Right lobe of liver (tissue), 6 donors: ENCODE data around the gene DENND2A. TPM values are rescaled to one million over a fixed set of nuclear protein-coding genes. Genes with fewer than 3 reads are reported as not detected.

Experiments
- ATAC-seq, 4 donors: fragments of 200-7000 bp; cut with Tn5 transposase; one replicate each; pipeline ENCODE4 v1.9.1; 2020; ENCODE audit warnings: mild to moderate bottlenecking in 4 of 4, moderate library complexity in 4 of 4
- DNase-seq, 3 donors: peaks; one replicate each; pipeline ENCODE4 v3.0.0-alpha.2; 2020
- H3K27ac ChIP-seq, 3 donors: fragments of 200-600 bp; one replicate each; pipeline ENCODE4 v1.8.0; 2022
- H3K27me3 ChIP-seq, 2 donors: fragments of 200-600 bp; one replicate each; pipeline ENCODE4 v1.8.0; 2022
- H3K36me3 ChIP-seq, 4 donors: fragments of 200-600 bp; sonication (generic) in 1 of 4; one replicate each; pipeline versions ENCODE4 v1.5.1 to v1.8.0; 2017 to 2022; ENCODE audit warnings: control low read depth in 1 of 4
- H3K4me1 ChIP-seq, 4 donors: fragments of 200-600 bp; sonication (generic) in 1 of 4; one replicate each; pipeline versions ENCODE4 v1.5.1 to v1.8.0; 2017 to 2022; ENCODE audit warnings: control low read depth in 1 of 4
- H3K4me3 ChIP-seq, 3 donors: fragments of 200-600 bp; one replicate each; pipeline ENCODE4 v1.8.0; 2022
- H3K9me3 ChIP-seq, 4 donors: fragments of 200-600 bp; sonication (generic) in 1 of 4; one replicate each; pipeline versions ENCODE4 v1.5.1 to v1.8.0; 2017 to 2022; ENCODE audit warnings: control low read depth in 1 of 4
- CTCF ChIP-seq, 4 donors: fragments of 200-600 bp in 3 of 4; fragments of 450-650 bp in 1 of 4; IDR thresholded peaks; one replicate each; pipeline versions ENCODE4 v1.5.1 to v1.8.0; 2016 to 2022; ENCODE audit warnings: antibody characterized with exemption in 4 of 4, mild to moderate bottlenecking in 2 of 4
- POLR2A ChIP-seq: fragments of 450-650 bp; IDR thresholded peaks from one replicate; pipeline ENCODE4 v1.6.1; 2017; ENCODE audit warnings: antibody characterized with exemption, mild to moderate bottlenecking
- WGBS: methylation state at CpG from one replicate; pipeline ENCODE4 v1.1.6; 2018; ENCODE audit warnings: low coverage, low lambda C conversion rate; ENCODE audit not compliant: insufficient coverage; ENCODE audit errors: missing lambda C conversion rate; 5-methylcytosine and 5-hydroxymethylcytosine counted together
- intact Hi-C, 2 donors: fragments of 100-400 bp; cut with DNase I; formaldehyde crosslinking; loops; one replicate each; pipeline versions ENCODE4 v1.11.2 to v1.14.1; 2022
- long read RNA-seq: library from polyadenylated mRNA; unstranded; transcript quantifications from one replicate; pipeline ENCODE4 v2.0.0, GENCODE V29; 2019
- total RNA-seq, 6 experiments: library from RNA; depleted of rRNA in 2 of 6; stranded (reverse); fragments of >200 nt in 2 of 6; fragmentation: NEBNext Ultra II Directional in 3 of 6; extraction: Animal tissue kit (Norgen Biotek cat#: 25700) in 3 of 6; gene quantifications; one replicate each; pipeline versions ENCODE4 v1.1.0 to v1.2.4, GENCODE V29; 2016 to 2023
- donor health status: DM: no; HTN: yes; CAD: no.
- donor health status: DM: no; HTN: no; CAD: no.
- donor health status: DM: no; HTN: no; CAD: no.
- donor health status: DM: no; HTN: yes; CAD: no.
- donor health status: DM: no; HTN: yes; CAD: no.

The DENND2A gene
- 1 to 10 TPM; 1.4 to 3.6 (median 2.4) TPM for total RNA-seq
- long read RNA-seq = 0 reads

DNA sequence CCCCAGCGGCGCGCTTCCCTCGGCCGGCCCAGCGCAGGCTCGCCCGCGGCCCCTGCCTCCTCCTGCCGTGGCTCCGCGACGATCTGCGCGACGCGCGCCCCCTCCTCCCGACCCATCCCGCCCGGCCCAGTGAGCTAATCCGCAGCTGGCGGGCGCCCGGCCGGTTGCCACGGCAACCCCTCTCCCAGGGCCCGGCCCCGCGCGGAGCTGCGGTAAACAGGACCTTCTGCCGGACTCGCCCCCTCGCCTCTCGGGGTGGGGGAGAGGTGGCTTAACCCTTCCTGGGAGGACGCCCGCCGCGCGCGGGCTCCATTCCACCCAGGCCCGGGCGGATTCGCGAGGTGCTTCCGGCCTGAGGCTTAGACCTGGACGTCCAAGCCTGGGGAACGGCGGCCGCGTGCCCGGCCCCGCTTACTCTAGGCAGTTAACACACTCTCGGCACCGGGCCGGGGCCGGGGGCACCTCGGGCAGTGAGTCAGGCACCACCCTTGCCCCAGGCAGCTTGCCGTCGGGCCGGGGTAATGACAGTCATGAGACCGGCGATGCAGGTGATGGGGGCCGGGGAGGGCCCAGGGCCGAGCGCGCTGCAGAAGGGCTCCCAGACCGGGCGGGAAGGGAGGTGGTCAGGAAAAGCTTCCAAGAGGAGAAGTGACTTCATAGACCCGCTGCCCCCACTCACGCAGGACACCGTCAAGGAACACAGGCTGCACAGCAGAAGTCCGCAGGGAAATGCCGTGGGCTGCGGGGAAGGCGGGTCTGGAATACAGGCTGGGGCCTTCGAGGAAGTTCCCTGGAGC lies at the start of gene DENND2A:
Gene DENND2A (minus strand): TSS at position 87 of the 797 bp plus-strand sequence. CDS start 38,416 bp downstream, outside the sequence.
- intact Hi-C loops = no loop called here
- no peaks in the 10 kb centered on the region for H3K36me3 ChIP-seq
- no peaks in the 10 kb centered on the region for H3K9me3 ChIP-seq
- peak in 2 of 3 donors; percentile 64 to 67 for DNase-seq
- 50% methylated on average over 15 of the region's 78 CpGs for WGBS
- TF ChIP-seq CTCF (IDR thresholded peaks at IDR 0.05) = no peak
- TF ChIP-seq POLR2A = peak; percentile 14
- no peaks in the 10 kb centered on the region for H3K4me1 ChIP-seq
- H3K4me3 ChIP-seq = peak within 1 kb of the TSS; percentile 39 to 47 (median 40)
- ATAC-seq = peak; percentile 51 to 55 (median 54)
- H3K27me3 ChIP-seq = peaks cover 0 to 4% of the 10 kb centered on the region in 2 donors
- H3K27ac ChIP-seq = peak within 1 kb of the TSS; percentile 56 to 73 (median 59)

DNA sequence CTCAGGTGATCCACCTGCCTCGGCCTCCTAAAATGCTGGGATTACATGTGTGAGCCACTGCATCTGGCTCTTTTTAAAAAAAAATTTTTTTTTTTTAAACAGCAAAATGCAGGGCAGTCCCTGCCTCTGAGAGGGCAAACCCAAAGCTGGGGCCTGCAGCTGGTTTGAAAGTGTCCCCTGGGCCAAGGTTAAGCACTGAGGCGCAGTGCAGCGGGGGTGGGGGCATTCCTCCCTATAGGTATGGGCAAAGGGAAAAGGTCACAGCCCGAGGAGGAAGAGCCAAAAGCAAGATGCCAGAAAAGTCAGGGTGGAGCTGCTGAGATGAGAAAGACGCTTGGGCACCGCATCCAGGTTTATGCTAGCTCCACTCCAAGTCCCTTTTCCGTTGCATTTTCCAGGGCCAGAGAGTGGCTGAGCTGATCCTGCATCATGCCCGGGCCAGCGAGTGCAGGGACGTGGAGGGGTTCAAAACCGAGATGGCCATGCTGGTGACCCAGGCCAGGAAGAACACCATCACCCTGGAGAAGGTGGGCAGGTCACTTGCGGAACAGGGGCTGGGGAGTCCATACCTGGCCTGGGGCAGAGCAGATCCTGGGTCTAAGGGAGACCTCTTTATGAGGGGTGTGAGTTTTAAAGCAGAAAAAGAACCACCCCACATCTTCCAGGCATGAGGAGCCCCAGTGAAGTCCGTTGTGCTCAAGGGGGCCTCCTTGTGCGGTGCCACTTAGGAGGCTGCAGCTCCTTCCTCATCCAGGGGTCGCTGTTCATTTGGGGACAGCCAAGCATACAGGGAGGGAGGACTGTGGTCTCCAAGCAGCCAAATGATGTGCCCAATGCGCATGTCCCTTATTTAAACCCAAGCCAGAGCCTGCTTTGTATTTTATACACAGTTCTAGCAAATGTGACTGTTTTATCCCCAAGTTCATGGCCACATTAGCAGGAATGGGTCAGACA lies 48.9 kb upstream of the DENND2A start:
- 97% methylated on average over 6 of the region's 16 CpGs for WGBS
- H3K4me3 ChIP-seq = no peak overlapping the region
- no peak for TF ChIP-seq CTCF (IDR thresholded peaks at IDR 0.05)
- TF ChIP-seq POLR2A = no peak
- peaks cover 0 to 6% (median 0%) of the 10 kb centered on the region in 4 donors for H3K4me1 ChIP-seq
- intact Hi-C loops = no loop called here
- DNase-seq = peak in 1 of 3 donors; percentile 37
- H3K27me3 ChIP-seq = no peaks in the 10 kb centered on the region
- H3K27ac ChIP-seq = no peak overlapping the region
- H3K36me3 ChIP-seq = no peaks in the 10 kb centered on the region
- no peak for ATAC-seq
- H3K9me3 ChIP-seq = no peaks in the 10 kb centered on the region

GRCh38 chr7:140688341-140688740 lies 47.7 kb upstream of the DENND2A start:
- Histone ChIP-seq H3K4me1 (peaks cover 0 to 6% (median 0%) of the 10 kb centered on the region in 4 donors), H3K27me3 (no peaks in the 10 kb centered on the region), H3K4me3 (no peak overlapping the region), H3K27ac (no peak overlapping the region), H3K36me3 (no peaks in the 10 kb centered on the region), H3K9me3 (no peaks in the 10 kb centered on the region)
- DNase-seq = peak in 1 of 3 donors; percentile 19
- ATAC-seq = no peak
- intact Hi-C loops = no loop called here
- WGBS = 98% methylated on average over 5 of the region's 6 CpGs
- TF ChIP-seq POLR2A (no peak), CTCF (IDR thresholded peaks at IDR 0.05) (no peak)

DNA sequence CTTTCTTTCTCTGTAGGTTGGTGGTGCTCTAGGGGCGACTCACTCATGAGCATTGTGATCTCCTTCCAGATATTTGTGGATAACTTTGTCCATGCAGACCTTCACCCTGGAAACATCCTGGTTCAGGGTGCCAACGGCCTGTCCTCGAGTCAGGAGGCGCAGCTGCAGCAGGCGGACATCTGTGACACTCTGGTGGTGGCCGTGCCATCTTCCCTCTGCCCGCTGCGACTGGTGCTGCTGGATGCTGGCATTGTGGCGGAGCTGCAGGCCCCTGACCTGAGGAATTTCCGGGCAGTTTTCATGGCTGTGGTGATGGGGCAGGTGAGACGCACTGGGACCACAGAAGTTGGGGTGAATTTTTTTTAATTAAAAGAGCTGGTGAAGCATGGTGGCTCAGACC lies 46.3 kb upstream of the DENND2A start:
- Histone ChIP-seq H3K36me3 (no peaks in the 10 kb centered on the region), H3K9me3 (no peaks in the 10 kb centered on the region), H3K4me3 (no peak overlapping the region), H3K4me1 (peaks cover 0 to 6% (median 0%) of the 10 kb centered on the region in 4 donors), H3K27ac (no peak overlapping the region), H3K27me3 (no peaks in the 10 kb centered on the region)
- 98% methylated on average over 6 of the region's 11 CpGs for whole genome bisulfite sequencing
- intact Hi-C loops = no loop called here
- ATAC-seq (no peak), DNase-seq (peak in 1 of 3 donors; percentile 31)
- TF ChIP-seq CTCF (IDR thresholded peaks at IDR 0.05) (no peak), POLR2A (no peak)
